Naive B cell (primary cell): ENCODE data around the gene LEP. TPM values are rescaled to one million over a fixed set of nuclear protein-coding genes. Genes with fewer than 3 reads are reported as not detected.
A peak's percentile ranks its signal among the peaks of the same experiment; 100 is the strongest.

Experiments used
- ATAC-seq, 2 donors: fragments of 150-1000 bp; cut with Tn5 transposase; 2 replicates each; pipeline ENCODE4 v1.10.0; 2021; ENCODE audit warnings: low read depth in 2 of 2, mild to moderate bottlenecking in 2 of 2, moderate library complexity in 2 of 2
- DNase-seq: peaks from one replicate; pipeline ENCODE4 v3.0.0; 2022
- H3K27ac Mint-ChIP-seq, 6 donors: one replicate each; pipeline ENCODE4 v1.8.0; 2020 to 2022; ENCODE audit warnings: mild to moderate bottlenecking in 6 of 6, mixed read lengths in 6 of 6, moderate library complexity in 5 of 6, inconsistent platforms in 2 of 6
- H3K27me3 Mint-ChIP-seq, 3 donors: one replicate each; pipeline ENCODE4 v1.8.0; 2021 to 2022; ENCODE audit warnings: mixed read lengths in 3 of 3, mild to moderate bottlenecking in 1 of 3
- H3K36me3 Mint-ChIP-seq, 2 donors: one replicate each; pipeline ENCODE4 v1.8.0; 2020 to 2022; ENCODE audit warnings: mixed read lengths in 2 of 2, inconsistent platforms in 1 of 2, mild to moderate bottlenecking in 1 of 2
- H3K4me1 Mint-ChIP-seq, 3 donors: one replicate each; pipeline ENCODE4 v1.8.0; 2020 to 2022; ENCODE audit warnings: mixed read lengths in 3 of 3, inconsistent platforms in 1 of 3, mild to moderate bottlenecking in 1 of 3, moderate library complexity in 1 of 3
- H3K4me3 Mint-ChIP-seq, 8 donors: one replicate each; pipeline ENCODE4 v1.8.0; 2020 to 2022; ENCODE audit warnings: mild to moderate bottlenecking in 8 of 8, mixed read lengths in 8 of 8, moderate library complexity in 8 of 8, inconsistent platforms in 2 of 8
- H3K9me3 Mint-ChIP-seq, 7 donors: one replicate each; pipeline ENCODE4 v1.8.0; 2020 to 2022; ENCODE audit warnings: mixed read lengths in 7 of 7, mild to moderate bottlenecking in 5 of 7, inconsistent platforms in 2 of 7, moderate library complexity in 1 of 7
- polyA plus RNA-seq, 6 donors: library from polyadenylated mRNA; unstranded; fragments of 300-500 nt; fragmentation: Illumina TruSeq; gene quantifications; one replicate each; pipeline ENCODE4 v1.2.3, GENCODE V29; 2021; ENCODE audit warnings: low read depth in 6 of 6

LEP gene
- polyA plus RNA-seq, 6 donors from 2014 or later: not detected

GRCh38 chr7:128303643-128304042 is 62.6 kb downstream of the LEP start:
- Mint-ChIP-seq H3K9me3 (no peaks in the 10 kb centered on the region), H3K27me3 (no peaks in the 10 kb centered on the region), H3K27ac (peak overlapping the region in 1 of 6 donors; percentile 12), H3K36me3 (peaks cover 25 to 30% of the 10 kb centered on the region in 2 donors), H3K4me3 (no peak overlapping the region), H3K4me1 (no peaks in the 10 kb centered on the region)
- no peak for ATAC-seq
- no peak for DNase-seq

DNA sequence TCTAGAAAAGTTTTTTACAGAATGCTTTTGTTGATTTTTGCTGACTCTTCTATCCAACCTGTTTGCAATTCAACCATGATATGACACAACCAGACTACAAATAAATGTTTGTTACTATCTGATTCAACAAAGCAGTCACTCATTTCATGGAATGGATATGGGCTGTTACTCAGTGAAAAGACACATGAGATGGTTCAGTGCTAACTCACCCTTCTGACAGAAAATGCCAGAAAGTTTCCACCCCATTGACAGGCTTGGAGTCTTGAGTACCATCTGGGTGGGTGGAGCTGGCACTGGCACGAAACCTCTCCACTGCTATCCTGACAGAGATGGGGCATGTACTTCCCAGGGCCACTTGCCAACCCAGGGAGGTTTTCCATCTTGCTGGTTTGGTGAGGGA is 63.1 kb downstream of the LEP start:
- DNase-seq (no peak), ATAC-seq (no peak)
- Mint-ChIP-seq H3K9me3 (no peaks in the 10 kb centered on the region), H3K27me3 (no peaks in the 10 kb centered on the region), H3K27ac (peak overlapping the region in 1 of 6 donors; percentile 24), H3K36me3 (peaks cover 31 to 35% of the 10 kb centered on the region in 2 donors), H3K4me3 (no peak overlapping the region), H3K4me1 (no peaks in the 10 kb centered on the region)

GRCh38 chr7:128307061-128307460 is 66.0 kb downstream of the LEP start:
- no peak for ATAC-seq
- no peak overlapping the region for H3K4me3 Mint-ChIP-seq
- peaks cover 39 to 46% of the 10 kb centered on the region in 2 donors for H3K36me3 Mint-ChIP-seq
- H3K4me1 Mint-ChIP-seq: no peaks in the 10 kb centered on the region
- H3K9me3 Mint-ChIP-seq: no peaks in the 10 kb centered on the region
- H3K27me3 Mint-ChIP-seq: no peaks in the 10 kb centered on the region
- DNase-seq: no peak
- H3K27ac Mint-ChIP-seq: no peak overlapping the region

Other genes with a start within 250 kb of the LEP start
- under 1 TPM in 3 of 6 donors, not detected in 3; 0.09 to 0.37 (median 0.13) TPM for gene LRRC4, start 209.8 kb upstream of the LEP start, polyA plus RNA-seq
- 10 to 100 TPM in 1 of 6 donors, 1 to 10 TPM in 4, under 1 TPM in 1; 0.03 to 10.2 (median 5.5) TPM for gene RBM28, start 102.6 kb downstream of the LEP start, polyA plus RNA-seq
- not detected for gene PRRT4, start 120.4 kb downstream of the LEP start, polyA plus RNA-seq
- gene IMPDH1, start 168.7 kb downstream of the LEP start, polyA plus RNA-seq: 10 to 100 TPM; 24.6 to 39.6 (median 26.8) TPM
- gene HILPDA, start 214.6 kb downstream of the LEP start, polyA plus RNA-seq: 10 to 100 TPM; 11.2 to 20.3 (median 13.1) TPM
- 10 to 100 TPM in 5 of 6 donors, 1 to 10 TPM in 1; 7.8 to 25.4 (median 13.2) TPM for gene METTL2B, start 235.5 kb downstream of the LEP start, polyA plus RNA-seq